Neutrophil (primary cell): ENCODE results near the gene RRBP1.

Experiments
- H3K27ac ChIP-seq: fragments of 200-600 bp; sonication (generic); 2 replicates; pipeline ENCODE4 v1.5.1; 2016; ENCODE audit warnings: mild to moderate bottlenecking, moderate library complexity
- H3K27me3 ChIP-seq: fragments of 200-600 bp; sonication (generic); 2 replicates; pipeline ENCODE4 v1.6.0; 2016; ENCODE audit warnings: mild to moderate bottlenecking
- H3K36me3 ChIP-seq: fragments of 200-600 bp; sonication (generic); 2 replicates; pipeline ENCODE4 v1.5.1; 2017
- H3K4me1 ChIP-seq, 2 experiments: fragments of 200-600 bp in 1 of 2; sonication (generic) in 1 of 2; 1 replicate in 1 of 2; 2 replicates in 1 of 2; pipeline versions ENCODE4 v1.5.1 to v1.6.1; 2013 to 2016; ENCODE audit warnings: low read depth in 1 of 2, low read length in 1 of 2, mild to moderate bottlenecking in 1 of 2, moderate library complexity in 1 of 2; ENCODE audit not compliant: control insufficient read depth in 1 of 2, insufficient read depth in 1 of 2
- H3K4me3 ChIP-seq, 2 experiments: fragments of 200-600 bp in 1 of 2; sonication (generic) in 1 of 2; 1 replicate in 1 of 2; 2 replicates in 1 of 2; pipeline ENCODE4 v1.5.1; 2013 to 2016; ENCODE audit warnings: low read depth in 1 of 2, low read length in 1 of 2, mild to moderate bottlenecking in 1 of 2, moderate library complexity in 1 of 2
- H3K9me3 ChIP-seq: fragments of 200-600 bp; sonication (generic); 2 replicates; pipeline ENCODE4 v1.5.1; 2016
- TF ChIP-seq, protein P1 (sequence below): fragments of 200-600 bp; sonication (generic); IDR thresholded peaks from 2 replicates; pipeline ENCODE4 v1.5.1; 2016; ENCODE audit warnings: antibody characterized with exemption

The RRBP1 gene

DNA sequence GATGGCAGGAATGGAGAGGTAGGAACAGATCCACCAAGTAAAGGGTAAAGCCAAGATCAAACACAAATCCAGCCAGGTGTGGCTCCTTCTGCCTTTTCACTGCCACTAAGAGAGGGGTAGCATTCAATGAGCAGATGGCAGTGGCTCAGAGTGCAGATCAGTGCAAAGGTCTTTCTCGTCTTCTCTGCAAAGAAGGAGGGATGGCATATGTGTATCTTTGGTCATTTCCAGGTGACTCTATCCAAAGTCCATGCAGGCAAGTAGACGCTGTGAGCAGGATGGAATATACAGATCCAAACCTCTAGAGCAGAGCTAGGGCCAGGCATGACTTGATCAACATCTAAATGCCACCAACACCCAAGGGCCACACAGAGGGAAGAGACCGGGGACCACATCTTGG is 24.6 kb upstream of the RRBP1 start:
- Histone ChIP-seq H3K27ac (no peak overlapping the region), H3K27me3 (no peaks in the 10 kb centered on the region), H3K36me3 (no peaks in the 10 kb centered on the region), H3K9me3 (no peaks in the 10 kb centered on the region), H3K4me1 (no peaks in the 10 kb centered on the region), H3K4me3 (no peak overlapping the region)
- TF ChIP-seq, protein P1, sequence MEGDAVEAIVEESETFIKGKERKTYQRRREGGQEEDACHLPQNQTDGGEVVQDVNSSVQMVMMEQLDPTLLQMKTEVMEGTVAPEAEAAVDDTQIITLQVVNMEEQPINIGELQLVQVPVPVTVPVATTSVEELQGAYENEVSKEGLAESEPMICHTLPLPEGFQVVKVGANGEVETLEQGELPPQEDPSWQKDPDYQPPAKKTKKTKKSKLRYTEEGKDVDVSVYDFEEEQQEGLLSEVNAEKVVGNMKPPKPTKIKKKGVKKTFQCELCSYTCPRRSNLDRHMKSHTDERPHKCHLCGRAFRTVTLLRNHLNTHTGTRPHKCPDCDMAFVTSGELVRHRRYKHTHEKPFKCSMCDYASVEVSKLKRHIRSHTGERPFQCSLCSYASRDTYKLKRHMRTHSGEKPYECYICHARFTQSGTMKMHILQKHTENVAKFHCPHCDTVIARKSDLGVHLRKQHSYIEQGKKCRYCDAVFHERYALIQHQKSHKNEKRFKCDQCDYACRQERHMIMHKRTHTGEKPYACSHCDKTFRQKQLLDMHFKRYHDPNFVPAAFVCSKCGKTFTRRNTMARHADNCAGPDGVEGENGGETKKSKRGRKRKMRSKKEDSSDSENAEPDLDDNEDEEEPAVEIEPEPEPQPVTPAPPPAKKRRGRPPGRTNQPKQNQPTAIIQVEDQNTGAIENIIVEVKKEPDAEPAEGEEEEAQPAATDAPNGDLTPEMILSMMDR, result no peak

DNA sequence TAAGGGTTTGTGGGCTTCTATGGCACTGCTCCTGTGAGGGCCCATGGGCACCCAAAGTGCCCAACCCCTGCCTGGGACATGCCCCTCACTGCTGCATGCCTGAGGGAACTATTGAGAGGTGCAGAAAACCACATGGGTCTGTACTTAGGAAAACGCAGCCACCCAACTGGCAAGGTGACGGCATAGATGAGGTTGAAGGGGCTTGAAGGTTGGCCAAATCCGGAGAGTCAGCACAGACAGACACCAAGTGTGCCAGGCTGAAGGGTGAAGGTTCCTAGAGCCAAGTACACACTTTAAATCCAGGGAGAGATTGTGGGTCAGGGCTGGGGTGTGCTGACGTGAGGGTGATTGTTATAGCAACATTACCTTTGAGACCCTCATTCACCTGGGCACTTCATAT is 23.9 kb upstream of the RRBP1 start:
- Histone ChIP-seq H3K4me3 (no peak overlapping the region), H3K36me3 (no peaks in the 10 kb centered on the region), H3K27me3 (no peaks in the 10 kb centered on the region), H3K4me1 (no peaks in the 10 kb centered on the region), H3K9me3 (no peaks in the 10 kb centered on the region), H3K27ac (no peak overlapping the region)
- TF ChIP-seq, protein P1, result no peak

DNA sequence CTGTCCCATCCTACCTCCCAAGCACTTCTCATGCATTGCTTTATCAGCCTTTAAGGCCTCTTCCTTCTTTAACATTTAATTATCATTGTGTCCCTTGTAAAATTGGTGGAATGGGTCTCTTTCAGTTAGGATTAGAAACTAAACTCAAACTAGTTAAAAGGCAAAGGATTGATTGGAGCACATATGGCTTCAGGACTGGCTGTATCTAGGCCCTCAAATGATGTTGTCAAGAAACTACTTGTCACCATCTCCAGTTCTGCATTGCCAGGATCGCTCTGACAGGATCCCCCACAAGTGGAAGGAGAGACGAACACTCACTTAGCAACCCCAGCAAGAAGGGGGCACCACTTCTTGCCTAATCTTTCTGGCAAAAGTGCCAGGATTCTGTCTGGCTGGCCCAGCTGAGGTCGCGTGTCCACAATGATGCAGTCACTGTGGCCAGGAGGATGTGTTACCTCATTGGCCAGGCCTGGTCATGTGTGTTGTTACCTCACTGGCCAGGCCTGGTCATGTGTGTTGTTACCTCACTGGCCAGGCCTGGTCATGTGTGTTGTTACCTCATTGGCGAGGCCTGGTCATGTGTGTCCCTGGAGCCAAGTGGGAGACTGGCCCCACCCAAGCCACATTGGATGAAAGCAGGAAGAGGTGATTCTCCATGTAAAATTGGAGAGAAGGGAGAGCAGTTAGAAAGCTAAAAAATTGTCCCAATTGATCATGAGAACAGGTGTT is 22.7 kb upstream of the RRBP1 start:
- no peaks in the 10 kb centered on the region for H3K27me3 ChIP-seq
- H3K9me3 ChIP-seq, result no peaks in the 10 kb centered on the region
- TF ChIP-seq, protein P1, result no peak
- H3K4me1 ChIP-seq, result no peaks in the 10 kb centered on the region
- H3K4me3 ChIP-seq, result no peak overlapping the region
- H3K36me3 ChIP-seq, result no peaks in the 10 kb centered on the region
- no peak overlapping the region for H3K27ac ChIP-seq

DNA sequence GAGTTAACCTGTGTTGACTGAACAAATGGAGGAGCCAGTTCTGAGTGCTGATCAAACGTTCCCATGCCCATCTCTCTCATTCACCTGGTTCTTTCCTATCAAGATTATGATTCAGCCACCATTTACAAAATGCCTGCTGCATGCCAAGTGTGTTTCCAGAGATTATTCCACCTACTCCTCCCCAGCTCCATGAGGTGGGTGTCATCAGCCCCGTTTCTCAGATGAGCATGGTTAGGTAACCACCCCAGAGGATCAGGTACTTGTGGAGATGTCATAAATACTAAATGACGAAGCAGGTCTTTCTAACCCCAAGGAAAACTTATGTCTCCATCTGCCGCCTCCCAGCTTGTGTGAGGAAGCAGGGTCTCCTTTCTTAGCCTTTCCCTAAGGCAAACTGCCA is 19.8 kb upstream of the RRBP1 start:
- Histone ChIP-seq H3K27ac (no peak overlapping the region), H3K4me3 (no peak overlapping the region), H3K27me3 (no peaks in the 10 kb centered on the region), H3K4me1 (no peaks in the 10 kb centered on the region), H3K36me3 (no peaks in the 10 kb centered on the region), H3K9me3 (no peaks in the 10 kb centered on the region)
- TF ChIP-seq, protein P1, result no peak

DNA sequence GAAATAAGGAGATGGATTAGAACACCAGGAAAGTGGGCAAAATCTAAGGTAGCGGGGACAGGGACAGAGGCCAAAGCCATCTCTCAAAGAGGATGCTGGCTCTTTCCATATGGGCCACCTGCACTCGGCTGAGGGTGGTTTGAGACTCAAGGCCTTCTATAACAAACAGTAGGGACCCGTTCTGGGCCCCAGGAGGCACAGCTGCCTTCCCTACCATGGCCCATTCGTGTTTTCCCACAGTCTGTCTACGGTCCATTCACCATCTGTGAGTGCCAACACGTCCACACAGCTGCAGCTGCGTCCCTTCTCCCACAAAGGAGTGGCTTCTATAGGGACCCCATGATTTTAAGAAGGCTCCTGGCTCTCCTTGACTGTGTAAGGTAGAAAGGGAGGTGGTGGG is 18.6 kb upstream of the RRBP1 start:
- no peak overlapping the region for H3K27ac ChIP-seq
- H3K36me3 ChIP-seq, result no peaks in the 10 kb centered on the region
- no peaks in the 10 kb centered on the region for H3K9me3 ChIP-seq
- no peaks in the 10 kb centered on the region for H3K4me1 ChIP-seq
- no peaks in the 10 kb centered on the region for H3K27me3 ChIP-seq
- TF ChIP-seq, protein P1, result no peak
- no peak overlapping the region for H3K4me3 ChIP-seq
